K562 (cell line): ENCODE results near the gene PSEN1. TPM values are rescaled to one million over a fixed set of nuclear protein-coding genes. Genes with fewer than 3 reads are reported as not detected.

Experiments used
- ATAC-seq: fragments of 200-7000 bp; cut with Tn5 transposase; 3 replicates; pipeline ENCODE4 v1.9.1; 2020; ENCODE audit warnings: moderate library complexity
- BruUV-seq: library from RNA; stranded (reverse); fragments of 400-500 nt; replicated peaks from 2 replicates; lab custom pipeline; 2021; lab: Mats Ljungman, UMichigan
- CTCF ChIA-PET: fragments of 300-600 bp; formaldehyde crosslinking; extraction: SDS; loops from one replicate; lab custom pipeline; 2021; ENCODE audit warnings: low intra/inter-chr PET ratio; lab: Yijun Ruan, JAX
- POLR2A ChIA-PET: fragments of 300-600, 350-650 bp; sonication (Branson Sonifier 250); formaldehyde crosslinking; extraction: SDS; loops from one replicate; lab custom pipeline; 2021; ENCODE audit warnings: antibody characterized with exemption, inconsistent platforms; lab: Yijun Ruan, JAX
- DNase-seq, 4 experiments: peaks; one replicate each; pipeline versions ENCODE4 v3.0.0 to v3.0.0-alpha.2; 2011 to 2018; ENCODE audit warnings: low spot score in 3 of 4, mixed read lengths in 3 of 4; ENCODE audit errors: extremely low read depth in 1 of 4
- FAIRE-seq: peaks from 2 replicates; lab custom pipeline; 2011; peaks lifted over from hg19 to GRCh38; lab: Jason Lieb, UNC
- H2AFZ ChIP-seq: 2 replicates; pipeline ENCODE4 v1.6.0; 2011; ENCODE audit warnings: low read depth, low read length, control low read depth, inconsistent platforms
- H3K27ac ChIP-seq: fragments of 200-600 bp; 3 replicates; pipeline ENCODE4 v1.8.0; 2011; ENCODE audit warnings: low read depth, mild to moderate bottlenecking, control low read depth, inconsistent platforms, low read length, moderate library complexity, mixed read lengths; ENCODE audit errors: extremely low read depth
- H3K27me3 ChIP-seq, 2 experiments: fragments of 300-600 bp in 1 of 2; 2 replicates in 1 of 2; 3 replicates in 1 of 2; pipeline versions ENCODE4 v1.6.0 to v1.8.0; 2011; ENCODE audit warnings: inconsistent platforms in 2 of 2, low read length in 2 of 2, mild to moderate bottlenecking in 1 of 2, mixed read lengths in 1 of 2, moderate library complexity in 1 of 2; ENCODE audit not compliant: control insufficient read depth in 2 of 2, insufficient read depth in 2 of 2
- H3K36me3 ChIP-seq: fragments of 300-600 bp; 3 replicates; pipeline ENCODE4 v1.8.0; 2011; ENCODE audit warnings: mild to moderate bottlenecking, low read length, inconsistent platforms; ENCODE audit not compliant: control insufficient read depth, insufficient read depth
- H3K4me1 ChIP-seq, 2 experiments: fragments of 200-600 bp in 1 of 2; replicated peaks in 1 of 2; 2 replicates in 1 of 2; 3 replicates in 1 of 2; pipeline versions ENCODE4 v1.5.1 to v1.8.0; 2011; ENCODE audit warnings: inconsistent platforms in 2 of 2, low read length in 2 of 2, mild to moderate bottlenecking in 1 of 2, mixed read lengths in 1 of 2, moderate library complexity in 1 of 2; ENCODE audit not compliant: control insufficient read depth in 2 of 2, insufficient read depth in 2 of 2
- H3K4me2 ChIP-seq: 2 replicates; pipeline ENCODE4 v1.6.1; 2011; ENCODE audit warnings: low read length, control low read depth, inconsistent platforms, mixed read lengths; ENCODE audit not compliant: insufficient read depth
- H3K4me3 ChIP-seq: fragments of 200-600 bp; sonication (generic), shearing (Covaris generic); 2 replicates; pipeline ENCODE4 v1.5.1; 2016; ENCODE audit warnings: control low read depth, inconsistent platforms
- H3K79me2 ChIP-seq: fragments of 200-600 bp; 3 replicates; pipeline ENCODE4 v1.8.0; 2011; ENCODE audit warnings: low read length, inconsistent platforms; ENCODE audit not compliant: control insufficient read depth, insufficient read depth
- H3K9ac ChIP-seq, 2 experiments: 2 replicates each; pipeline versions ENCODE4 v1.6.0 to v1.6.1; 2011; ENCODE audit warnings: low read depth in 2 of 2, low read length in 2 of 2, control low read depth in 1 of 2, inconsistent platforms in 1 of 2, mild to moderate bottlenecking in 1 of 2, mixed read lengths in 1 of 2; ENCODE audit not compliant: insufficient read depth in 1 of 2
- H3K9me1 ChIP-seq: one replicate; pipeline ENCODE4 v1.6.0; 2011; ENCODE audit warnings: inconsistent platforms, mild to moderate bottlenecking, low read length, moderate library complexity; ENCODE audit not compliant: control insufficient read depth, insufficient read depth
- H3K9me3 ChIP-seq: replicated peaks from 2 replicates; pipeline ENCODE4 v1.5.1; 2011; ENCODE audit warnings: low read depth, low read length, inconsistent platforms; ENCODE audit not compliant: control insufficient read depth, insufficient read depth
- H4K20me1 ChIP-seq: replicated peaks from 2 replicates; pipeline ENCODE4 v1.6.1; 2011; ENCODE audit warnings: low read length, inconsistent platforms, mixed read lengths; ENCODE audit not compliant: control insufficient read depth, insufficient read depth
- ASH1L ChIP-seq: fragments of 450-650 bp; IDR thresholded peaks from 2 replicates; pipeline ENCODE4 v1.6.1; 2018; ENCODE audit warnings: borderline replicate concordance, mild to moderate bottlenecking, low read depth; ENCODE audit not compliant: partially characterized antibody
- DPF2 ChIP-seq: fragments of 450-650 bp; IDR thresholded peaks from 2 replicates; pipeline ENCODE4 v1.6.1; 2016
- FOXA1 ChIP-seq: fragments of 450-650 bp; IDR thresholded peaks from 2 replicates; pipeline ENCODE4 v1.6.1; 2016; ENCODE audit warnings: mild to moderate bottlenecking, borderline replicate concordance
- MCM5 ChIP-seq: fragments of 450-650 bp; IDR thresholded peaks from 2 replicates; pipeline ENCODE4 v1.6.1; 2016; ENCODE audit warnings: low read depth
- NEUROD1 ChIP-seq: fragments of 150-350 bp; IDR thresholded peaks from 2 replicates; pipeline ENCODE4 v1.6.1; 2014; ENCODE audit warnings: borderline replicate concordance, low read length, low read depth; ENCODE audit not compliant: partially characterized antibody
- NFYB ChIP-seq: IDR thresholded peaks from 2 replicates; pipeline ENCODE4 v1.6.1; 2011; ENCODE audit warnings: mild to moderate bottlenecking, moderate library complexity; ENCODE audit not compliant: insufficient read length; ENCODE audit errors: extremely low read depth
- SUPT5H ChIP-seq: fragments of 450-650 bp; IDR thresholded peaks from 2 replicates; pipeline ENCODE4 v1.6.1; 2016
- ZFX ChIP-seq: sonication (generic); formaldehyde crosslinking; IDR thresholded peaks from 2 replicates; pipeline ENCODE4 v1.8.0; 2022; ENCODE audit warnings: mild to moderate bottlenecking, missing genetic modification reagents, moderate library complexity
- ZNF124 ChIP-seq: sonication (generic); formaldehyde crosslinking; IDR thresholded peaks from 2 replicates; pipeline ENCODE4 v1.8.1; 2022; ENCODE audit warnings: missing genetic modification reagents
- ZNF589 ChIP-seq: fragments of 200-800 bp; sonication (Bioruptor generic); IDR thresholded peaks from 2 replicates; pipeline ENCODE4 v1.6.1; 2016; ENCODE audit warnings: low read depth, missing genetic modification characterization, missing compliant biosample characterization
- ZZZ3 ChIP-seq: fragments of 450-650 bp; IDR thresholded peaks from 2 replicates; pipeline ENCODE4 v1.6.1; 2016; ENCODE audit warnings: antibody characterized with exemption, mild to moderate bottlenecking, moderate library complexity
- WGBS: fragments of 100-300 bp; shearing (Covaris generic); methylation state at CpG from one replicate; pipeline ENCODE4 v1.1.6; 2016; ENCODE audit warnings: low coverage, mixed read lengths; ENCODE audit not compliant: insufficient coverage; ENCODE audit errors: missing lambda C conversion rate; 5-methylcytosine and 5-hydroxymethylcytosine counted together
- in situ Hi-C: fragments of 300-500 bp; cut with MboI; formaldehyde crosslinking; loops from 4 replicates; pipeline ENCODE4 v1.15.0; 2018; ENCODE audit warnings: inconsistent platforms, mixed read lengths
- intact Hi-C: fragments of 100-400 bp; cut with micrococcal nuclease; formaldehyde crosslinking; loops from 2 replicates; pipeline ENCODE4 v1.14.2; 2022
- polyA plus RNA-seq, 8 experiments: library from polyadenylated mRNA; depleted of rRNA in 4 of 8; stranded (reverse) in 5 of 8; unstranded in 3 of 8; fragments of >200 nt; fragmentation: Nextera tagmentation in 2 of 8; fragmentation: Illumina TruSeq in 1 of 8; extraction: Ambion mirVana in 2 of 8; extraction: Trizol in 1 of 8; gene quantifications; 2 replicates each; pipeline versions ENCODE4 v1.2.1 to v1.2.3, GENCODE V29; 2011 to 2014; ENCODE audit warnings: inconsistent platforms in 1 of 8, missing spikeins in 1 of 8
- small RNA-seq: library from RNA; depleted of rRNA; stranded (forward); fragments of <200 nt; gene quantifications from one replicate; pipeline ENCODE3, GENCODE V24; 2014
- total RNA-seq, 7 experiments: library from RNA; depleted of rRNA in 6 of 7; stranded (reverse); fragments of >200 nt in 6 of 7; fragmentation: Illumina TruSeq in 2 of 7; extraction: Trizol in 2 of 7; gene quantifications; 2 replicates each; pipeline versions ENCODE4 v1.2.1 to v1.2.3, GENCODE V29; 2011 to 2021; ENCODE audit warnings: low replicate concordance in 1 of 7
- TF ChIP-seq, protein P1 (sequence below): IDR thresholded peaks from 3 replicates; pipeline ENCODE4 v1.6.1; 2011; ENCODE audit warnings: borderline replicate concordance, mild to moderate bottlenecking; ENCODE audit not compliant: insufficient read length, insufficient read depth
- TF ChIP-seq, protein P2 (sequence below): sonication (generic); formaldehyde crosslinking; IDR thresholded peaks from 2 replicates; pipeline ENCODE4 v1.8.0; 2022; ENCODE audit warnings: missing genetic modification reagents, mild to moderate bottlenecking, moderate library complexity, borderline replicate concordance

PSEN1 gene
- total and polyA plus RNA-seq, 9 of the 15 experiments (the other 6 are each of a cell fraction or from before 2014, with no cell fraction given): 6.5 to 25.2 (median 14.3) TPM

DNA sequence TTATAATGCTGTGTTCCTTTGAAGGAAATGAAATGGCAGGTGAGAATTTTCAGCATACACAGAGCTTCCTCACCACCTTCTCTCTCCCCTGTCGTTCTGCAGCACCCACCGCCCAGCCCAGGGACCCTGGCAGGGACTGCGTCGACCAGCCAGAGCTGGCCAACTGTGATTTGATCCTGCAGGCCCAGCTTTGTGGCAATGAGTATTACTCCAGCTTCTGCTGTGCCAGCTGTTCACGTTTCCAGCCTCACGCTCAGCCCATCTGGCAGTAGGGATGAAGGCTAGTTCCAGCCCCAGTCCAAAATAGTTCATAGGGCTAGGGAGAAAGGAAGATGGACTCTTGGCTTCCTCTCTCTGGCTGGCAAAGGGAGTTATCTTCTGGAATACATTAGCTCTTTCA lies 136.1 kb downstream of the PSEN1 start:
- POLR2A ChIA-PET: interaction anchor here (0.8 to 1.7 kb wide), 6 partner anchors 11 to 253 kb away, joined by 3 to 6 read pairs (median 4); no protein-coding TSS in a partner anchor
- H3K4me1 ChIP-seq: no peaks in the 10 kb centered on the region
- H4K20me1 ChIP-seq: no peaks in the 10 kb centered on the region
- no peak for DNase-seq
- WGBS: 85% methylated on average over 6 of the region's 6 CpGs
- peaks cover 27% of the 10 kb centered on the region; the same call in 2 of the 3 replicates for H3K36me3 ChIP-seq
- no peaks in the 10 kb centered on the region for H3K27me3 ChIP-seq
- intact Hi-C loops (no loop called here), in situ Hi-C loops (no loop called here)
- no peak overlapping the region for H3K27ac ChIP-seq
- no peaks in the 10 kb centered on the region for H3K79me2 ChIP-seq
- H3K4me3 ChIP-seq: no peak overlapping the region
- H3K9me3 ChIP-seq: no peaks in the 10 kb centered on the region
- CTCF ChIA-PET: no interaction called here
- no peak for FAIRE-seq
- no peak overlapping the region for H3K4me2 ChIP-seq
- peak overlapping the region in 1 of 2 experiments; percentile 48; a peak in 1 of 4 replicates for H3K9ac ChIP-seq
- ATAC-seq: no peak
- TF ChIP-seq, protein P1, sequence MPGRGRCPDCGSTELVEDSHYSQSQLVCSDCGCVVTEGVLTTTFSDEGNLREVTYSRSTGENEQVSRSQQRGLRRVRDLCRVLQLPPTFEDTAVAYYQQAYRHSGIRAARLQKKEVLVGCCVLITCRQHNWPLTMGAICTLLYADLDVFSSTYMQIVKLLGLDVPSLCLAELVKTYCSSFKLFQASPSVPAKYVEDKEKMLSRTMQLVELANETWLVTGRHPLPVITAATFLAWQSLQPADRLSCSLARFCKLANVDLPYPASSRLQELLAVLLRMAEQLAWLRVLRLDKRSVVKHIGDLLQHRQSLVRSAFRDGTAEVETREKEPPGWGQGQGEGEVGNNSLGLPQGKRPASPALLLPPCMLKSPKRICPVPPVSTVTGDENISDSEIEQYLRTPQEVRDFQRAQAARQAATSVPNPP: no peak
- no peak for TF ChIP-seq ZNF124 (CRISPR knock-in tag)
- no peak for TF ChIP-seq MCM5
- no peak for TF ChIP-seq ZFX
- no peak for TF ChIP-seq NFYB
- no peak for TF ChIP-seq FOXA1
- no peak for TF ChIP-seq SUPT5H
- TF ChIP-seq, protein P2, sequence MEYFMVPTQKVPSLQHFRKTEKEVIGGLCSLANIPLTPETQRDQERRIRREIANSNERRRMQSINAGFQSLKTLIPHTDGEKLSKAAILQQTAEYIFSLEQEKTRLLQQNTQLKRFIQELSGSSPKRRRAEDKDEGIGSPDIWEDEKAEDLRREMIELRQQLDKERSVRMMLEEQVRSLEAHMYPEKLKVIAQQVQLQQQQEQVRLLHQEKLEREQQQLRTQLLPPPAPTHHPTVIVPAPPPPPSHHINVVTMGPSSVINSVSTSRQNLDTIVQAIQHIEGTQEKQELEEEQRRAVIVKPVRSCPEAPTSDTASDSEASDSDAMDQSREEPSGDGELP: no peak
- no peak for TF ChIP-seq ZNF589 (CRISPR knock-in tag)
- no peak for TF ChIP-seq ZZZ3
- TF ChIP-seq ASH1L: no peak
- TF ChIP-seq NEUROD1: no peak
- TF ChIP-seq DPF2: no peak
- BruUV-seq: no TSS peak
- no peak overlapping the region for H2AFZ ChIP-seq
- no peaks in the 10 kb centered on the region for H3K9me1 ChIP-seq

Small RNAs within 50 kb of the gene (small RNA-seq; reads per million reads assigned to genes)
- not detected for gene AC004858.1
- gene RNU6-419P: not detected

Other genes with a start within 250 kb of the PSEN1 start
- gene DPF3, start 242.4 kb upstream of the PSEN1 start, total RNA-seq (2014; rRNA removed): 1.0 and 4.9 TPM in 2 replicates
- gene DPF3, start 242.4 kb upstream of the PSEN1 start, total RNA-seq (2014; rRNA removed; fragmentation: Illumina TruSeq; extraction: Trizol): 0.64 and 1.2 TPM in 2 replicates
- gene DPF3, start 242.4 kb upstream of the PSEN1 start, total RNA-seq (2015; rRNA removed; fragmentation: Illumina TruSeq; extraction: Trizol): 1.3 and 2.1 TPM in 2 replicates
- 1.1 and 1.7 TPM in 2 replicates for gene DPF3, start 242.4 kb upstream of the PSEN1 start, total RNA-seq (2021)
- gene DPF3, start 242.4 kb upstream of the PSEN1 start, polyA plus RNA-seq (2011; rRNA removed): 0.64 and 0.78 TPM in 2 replicates
- gene DPF3, start 242.4 kb upstream of the PSEN1 start, polyA plus RNA-seq (2014; fragmentation: Illumina TruSeq; extraction: Trizol): 1.0 and 1.1 TPM in 2 replicates
- under 1 TPM; 0.21 to 0.25 TPM for gene DPF3, start 242.4 kb upstream of the PSEN1 start, polyA plus RNA-seq (2014; fragmentation: Nextera tagmentation; extraction: Ambion mirVana)
- 1.4 and 1.8 TPM in 2 replicates for gene DPF3, start 242.4 kb upstream of the PSEN1 start, polyA plus RNA-seq (2014; rRNA removed)
- 21.4 and 31.3 TPM in 2 replicates for gene DCAF4, start 210.0 kb upstream of the PSEN1 start, total RNA-seq (2014; rRNA removed)
- 18.8 and 22.9 TPM in 2 replicates for gene DCAF4, start 210.0 kb upstream of the PSEN1 start, total RNA-seq (2014; rRNA removed; fragmentation: Illumina TruSeq; extraction: Trizol)
- 19.6 and 20.4 TPM in 2 replicates for gene DCAF4, start 210.0 kb upstream of the PSEN1 start, total RNA-seq (2015; rRNA removed; fragmentation: Illumina TruSeq; extraction: Trizol)
- 27.9 and 28.2 TPM in 2 replicates for gene DCAF4, start 210.0 kb upstream of the PSEN1 start, total RNA-seq (2021)
- 26.9 and 31.8 TPM in 2 replicates for gene DCAF4, start 210.0 kb upstream of the PSEN1 start, polyA plus RNA-seq (2011; rRNA removed)
- 40.3 and 49.2 TPM in 2 replicates for gene DCAF4, start 210.0 kb upstream of the PSEN1 start, polyA plus RNA-seq (2014; fragmentation: Illumina TruSeq; extraction: Trizol)
- 1 to 10 TPM; 2.7 to 3.8 TPM for gene DCAF4, start 210.0 kb upstream of the PSEN1 start, polyA plus RNA-seq (2014; fragmentation: Nextera tagmentation; extraction: Ambion mirVana)
- 27.9 and 34.6 TPM in 2 replicates for gene DCAF4, start 210.0 kb upstream of the PSEN1 start, polyA plus RNA-seq (2014; rRNA removed)
- 2.4 and 5.5 TPM in 2 replicates for gene ZFYVE1, start 109.4 kb upstream of the PSEN1 start, total RNA-seq (2014; rRNA removed)
- gene ZFYVE1, start 109.4 kb upstream of the PSEN1 start, total RNA-seq (2014; rRNA removed; fragmentation: Illumina TruSeq; extraction: Trizol): 2.8 and 3.0 TPM in 2 replicates
- 2.4 and 2.5 TPM in 2 replicates for gene ZFYVE1, start 109.4 kb upstream of the PSEN1 start, total RNA-seq (2015; rRNA removed; fragmentation: Illumina TruSeq; extraction: Trizol)
- gene ZFYVE1, start 109.4 kb upstream of the PSEN1 start, total RNA-seq (2021): 3.2 and 4.9 TPM in 2 replicates
- 4.4 and 5.0 TPM in 2 replicates for gene ZFYVE1, start 109.4 kb upstream of the PSEN1 start, polyA plus RNA-seq (2011; rRNA removed)
- 3.1 and 3.4 TPM in 2 replicates for gene ZFYVE1, start 109.4 kb upstream of the PSEN1 start, polyA plus RNA-seq (2014; fragmentation: Illumina TruSeq; extraction: Trizol)
- 1 to 10 TPM in 1 of 2 experiments, under 1 TPM in 1; 0.62 to 1.1 TPM for gene ZFYVE1, start 109.4 kb upstream of the PSEN1 start, polyA plus RNA-seq (2014; fragmentation: Nextera tagmentation; extraction: Ambion mirVana)
- 3.9 and 4.4 TPM in 2 replicates for gene ZFYVE1, start 109.4 kb upstream of the PSEN1 start, polyA plus RNA-seq (2014; rRNA removed)
- gene RBM25, start 78.0 kb upstream of the PSEN1 start, total RNA-seq (2014; rRNA removed): 32.2 and 34.6 TPM in 2 replicates
- gene RBM25, start 78.0 kb upstream of the PSEN1 start, total RNA-seq (2014; rRNA removed; fragmentation: Illumina TruSeq; extraction: Trizol): 48.1 and 55.6 TPM in 2 replicates
- gene RBM25, start 78.0 kb upstream of the PSEN1 start, total RNA-seq (2015; rRNA removed; fragmentation: Illumina TruSeq; extraction: Trizol): 59.8 and 64.4 TPM in 2 replicates
- 47.3 and 51.4 TPM in 2 replicates for gene RBM25, start 78.0 kb upstream of the PSEN1 start, total RNA-seq (2021)
- 28.8 and 38.1 TPM in 2 replicates for gene RBM25, start 78.0 kb upstream of the PSEN1 start, polyA plus RNA-seq (2011; rRNA removed)
- gene RBM25, start 78.0 kb upstream of the PSEN1 start, polyA plus RNA-seq (2014; fragmentation: Illumina TruSeq; extraction: Trizol): 64.4 and 80.1 TPM in 2 replicates
- 10 to 100 TPM; 28.6 to 36.7 TPM for gene RBM25, start 78.0 kb upstream of the PSEN1 start, polyA plus RNA-seq (2014; fragmentation: Nextera tagmentation; extraction: Ambion mirVana)
- gene RBM25, start 78.0 kb upstream of the PSEN1 start, polyA plus RNA-seq (2014; rRNA removed): 46.2 and 58.8 TPM in 2 replicates
- gene PAPLN, start 101.0 kb downstream of the PSEN1 start, total RNA-seq (2014; rRNA removed): 1.3 and 1.7 TPM in 2 replicates
- gene PAPLN, start 101.0 kb downstream of the PSEN1 start, total RNA-seq (2014; rRNA removed; fragmentation: Illumina TruSeq; extraction: Trizol): 1.2 and 1.4 TPM in 2 replicates
- gene PAPLN, start 101.0 kb downstream of the PSEN1 start, total RNA-seq (2015; rRNA removed; fragmentation: Illumina TruSeq; extraction: Trizol): 1.2 TPM in 2 replicates
- gene PAPLN, start 101.0 kb downstream of the PSEN1 start, total RNA-seq (2021): 2.2 and 2.9 TPM in 2 replicates
- 2.9 and 4.2 TPM in 2 replicates for gene PAPLN, start 101.0 kb downstream of the PSEN1 start, polyA plus RNA-seq (2011; rRNA removed)
- gene PAPLN, start 101.0 kb downstream of the PSEN1 start, polyA plus RNA-seq (2014; fragmentation: Illumina TruSeq; extraction: Trizol): 1.7 and 2.2 TPM in 2 replicates
- gene PAPLN, start 101.0 kb downstream of the PSEN1 start, polyA plus RNA-seq (2014; fragmentation: Nextera tagmentation; extraction: Ambion mirVana): under 1 TPM; 0.43 to 0.56 TPM
- gene PAPLN, start 101.0 kb downstream of the PSEN1 start, polyA plus RNA-seq (2014; rRNA removed): 3.5 and 5.5 TPM in 2 replicates